GM23338 (cell line): ENCODE results near the gene SLC25A40. TPM values are rescaled to one million over a fixed set of nuclear protein-coding genes. Genes with fewer than 3 reads are reported as not detected.
"Not testable (repeated sequence)": the region's sequence is repeated elsewhere in the genome, so short reads cannot be mapped to it uniquely, and the experiment has no call there.

Experiments
- ATAC-seq: fragments of 200-7000 bp; cut with Tn5 transposase; 3 replicates; pipeline ENCODE4 v1.9.1; 2020
- DNase-seq: peaks from one replicate; pipeline ENCODE4 v3.0.0-alpha.2; 2015; ENCODE audit warnings: low spot score
- H2AFZ ChIP-seq: fragments of 200-600 bp; sonication (generic); 2 replicates; pipeline ENCODE4 v1.8.0; 2016; ENCODE audit warnings: antibody characterized with exemption, mild to moderate bottlenecking, moderate library complexity
- H3F3A ChIP-seq: fragments of 200-600 bp; sonication (generic); replicated peaks from 2 replicates; pipeline ENCODE4 v1.8.0; 2017; ENCODE audit warnings: antibody characterized with exemption, mixed run types, low read depth
- H3K27ac ChIP-seq: fragments of 200-600 bp; sonication (generic); 2 replicates; pipeline ENCODE4 v1.6.1; 2016; ENCODE audit warnings: low read depth
- H3K27me3 ChIP-seq: fragments of 200-600 bp; sonication (generic); 2 replicates; pipeline ENCODE4 v1.8.0; 2016; ENCODE audit warnings: mild to moderate bottlenecking, mixed run types, moderate library complexity; ENCODE audit not compliant: insufficient read depth
- H3K36me3 ChIP-seq: fragments of 200-600 bp; sonication (generic); 2 replicates; pipeline ENCODE4 v1.8.0; 2016; ENCODE audit warnings: mild to moderate bottlenecking; ENCODE audit not compliant: insufficient read depth
- H3K4me1 ChIP-seq: fragments of 200-600 bp; sonication (generic); 2 replicates; pipeline ENCODE4 v1.8.0; 2016; ENCODE audit warnings: mild to moderate bottlenecking, moderate library complexity; ENCODE audit not compliant: insufficient read depth
- H3K4me2 ChIP-seq: fragments of 200-600 bp; sonication (generic); 2 replicates; pipeline ENCODE4 v1.7.1; 2017; ENCODE audit warnings: mixed run types
- H3K4me3 ChIP-seq: fragments of 200-600 bp; sonication (generic); 2 replicates; pipeline ENCODE4 v1.6.1; 2016; ENCODE audit warnings: mixed run types
- H3K79me2 ChIP-seq: fragments of 200-600 bp; sonication (generic); replicated peaks from 2 replicates; pipeline ENCODE4 v1.8.0; 2017; ENCODE audit warnings: mild to moderate bottlenecking; ENCODE audit not compliant: insufficient read depth
- H3K9me2 ChIP-seq: fragments of 200-600 bp; sonication (generic); 2 replicates; pipeline ENCODE4 v1.8.0; 2017; ENCODE audit not compliant: insufficient read depth
- H4K20me1 ChIP-seq: fragments of 200-600 bp; sonication (generic); replicated peaks from 2 replicates; pipeline ENCODE4 v1.8.0; 2017; ENCODE audit warnings: mild to moderate bottlenecking; ENCODE audit not compliant: insufficient read depth
- H3K27ac Mint-ChIP-seq: 2 replicates; pipeline ENCODE4 v1.8.0; 2020; ENCODE audit warnings: inconsistent platforms, mild to moderate bottlenecking, moderate library complexity, mixed read lengths
- H3K27me3 Mint-ChIP-seq: 3 replicates; pipeline ENCODE4 v1.8.0; 2022; ENCODE audit warnings: low read depth, mild to moderate bottlenecking, moderate library complexity, mixed read lengths, inconsistent platforms; ENCODE audit not compliant: insufficient read depth, poor library complexity
- H3K36me3 Mint-ChIP-seq: 3 replicates; pipeline ENCODE4 v1.8.0; 2021; ENCODE audit warnings: low read depth, mild to moderate bottlenecking, inconsistent platforms, moderate library complexity, mixed read lengths
- H3K4me1 Mint-ChIP-seq: 3 replicates; pipeline ENCODE4 v1.8.0; 2020; ENCODE audit warnings: mild to moderate bottlenecking, inconsistent platforms, mixed read lengths
- H3K4me3 Mint-ChIP-seq: 3 replicates; pipeline ENCODE4 v1.8.0; 2021; ENCODE audit warnings: moderate library complexity, mild to moderate bottlenecking, inconsistent platforms, mixed read lengths
- H3K9me3 Mint-ChIP-seq: 3 replicates; pipeline ENCODE4 v1.8.0; 2020; ENCODE audit warnings: moderate library complexity, mild to moderate bottlenecking, inconsistent platforms, mixed read lengths
- CTCF ChIP-seq, 2 experiments: fragments of 200-600 bp in 1 of 2; sonication (generic) in 1 of 2; conservative IDR thresholded peaks; 2 replicates each; pipeline versions ENCODE4 v1.5.1 to v1.6.1; 2016 to 2017; ENCODE audit warnings: antibody characterized with exemption in 2 of 2, low read depth in 2 of 2, mild to moderate bottlenecking in 2 of 2, moderate library complexity in 1 of 2
- ETS1 ChIP-seq: IDR thresholded peaks from 2 replicates; pipeline ENCODE4 v1.6.1; 2016; ENCODE audit warnings: antibody characterized with exemption
- JUNB ChIP-seq: IDR thresholded peaks from one replicate; pipeline ENCODE4 v1.6.1; 2016; ENCODE audit warnings: antibody characterized with exemption; ENCODE audit not compliant: unreplicated experiment
- NANOG ChIP-seq: IDR thresholded peaks from 2 replicates; pipeline ENCODE4 v1.6.1; 2016; ENCODE audit warnings: antibody characterized with exemption, borderline replicate concordance
- POLR2AphosphoS5 ChIP-seq: IDR thresholded peaks from 2 replicates; pipeline ENCODE4 v1.6.1; 2016; ENCODE audit warnings: antibody characterized with exemption, low read depth
- REST ChIP-seq: IDR thresholded peaks from one replicate; pipeline ENCODE4 v1.6.1; 2018; ENCODE audit warnings: antibody characterized with exemption; ENCODE audit not compliant: unreplicated experiment
- STAT1 ChIP-seq: IDR thresholded peaks from one replicate; pipeline ENCODE4 v1.6.1; 2016; ENCODE audit warnings: antibody characterized with exemption; ENCODE audit not compliant: unreplicated experiment
- polyA plus RNA-seq: library from polyadenylated mRNA; unstranded; fragments of >200 nt; fragmentation: Nextera tagmentation; extraction: Ambion mirVana; gene quantifications from 2 replicates; pipeline ENCODE4 v1.2.1, GENCODE V29; 2016
- total RNA-seq: library from RNA; depleted of rRNA; stranded (reverse); fragments of >200 nt; shearing (Covaris generic); gene quantifications from 2 replicates; pipeline ENCODE4 v1.2.3, GENCODE V29; 2014

Gene SLC25A40
- total and polyA plus RNA-seq, 2 experiments from 2014 or later: 8.4 to 30.7 TPM

DNA sequence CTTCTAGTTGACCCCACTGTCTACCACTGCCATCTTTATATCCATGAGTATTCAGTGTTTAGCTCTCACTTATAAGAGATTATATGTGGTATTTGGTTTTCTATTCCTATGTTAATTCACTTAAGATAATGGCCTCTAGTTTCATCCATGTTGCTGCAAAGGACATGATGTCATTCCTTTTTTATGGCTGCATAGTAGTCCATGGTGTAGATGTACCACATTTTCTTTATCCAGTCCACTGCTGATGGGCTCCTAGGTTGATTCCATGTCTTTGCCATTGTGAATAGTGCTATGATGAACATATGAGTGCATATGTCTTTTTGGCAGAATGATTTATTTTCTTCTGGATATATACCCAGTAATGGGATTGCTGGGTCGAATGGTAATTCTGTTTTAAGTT, 47.8 kb downstream of the SLC25A40 start:
- DNase-seq, H3F3A ChIP-seq, ATAC-seq, H3K4me1 Mint-ChIP-seq, H3K4me3 Mint-ChIP-seq, H3K79me2 ChIP-seq, H3K27ac ChIP-seq, H3K27ac Mint-ChIP-seq, H3K27me3 Mint-ChIP-seq, H3K4me3 ChIP-seq, H3K4me1 ChIP-seq, H2AFZ ChIP-seq, H3K4me2 ChIP-seq, H4K20me1 ChIP-seq, H3K9me2 ChIP-seq, H3K27me3 ChIP-seq: not testable (repeated sequence)
- Mint-ChIP-seq H3K9me3 (peaks cover 32% of the 10 kb centered on the region), H3K36me3 (peaks cover 25% of the 10 kb centered on the region)
- peaks cover 13% of the 10 kb centered on the region for H3K36me3 ChIP-seq

DNA sequence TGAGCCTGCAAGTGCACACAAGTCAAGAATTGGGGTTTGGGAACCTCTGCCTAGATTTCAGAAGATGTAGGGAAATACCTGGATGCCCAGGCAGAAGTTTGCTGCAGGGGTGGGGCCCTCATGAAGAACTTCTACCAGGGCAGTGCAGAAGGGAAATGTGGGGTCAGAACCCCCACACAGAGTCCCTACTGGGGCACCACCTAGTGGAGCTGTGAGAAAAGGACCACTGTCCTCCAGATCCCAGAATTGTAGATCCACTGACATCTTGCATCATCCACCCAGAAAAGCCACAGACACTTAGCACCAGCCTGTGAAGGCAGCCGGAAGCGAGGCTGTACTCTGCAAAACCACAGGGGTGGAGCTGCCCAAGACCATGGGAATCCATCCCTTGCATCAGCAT, 50.8 kb downstream of the SLC25A40 start:
- H3K4me3 ChIP-seq, H4K20me1 ChIP-seq, H3K4me1 Mint-ChIP-seq, H3K9me2 ChIP-seq, H3F3A ChIP-seq, H3K27ac ChIP-seq, H3K4me1 ChIP-seq, H3K27me3 ChIP-seq, H3K79me2 ChIP-seq, H2AFZ ChIP-seq, H3K27me3 Mint-ChIP-seq, H3K27ac Mint-ChIP-seq, H3K4me2 ChIP-seq, DNase-seq, ATAC-seq, H3K4me3 Mint-ChIP-seq: not testable (repeated sequence)
- Mint-ChIP-seq H3K9me3 (peaks cover 39% of the 10 kb centered on the region), H3K36me3 (peaks cover 25% of the 10 kb centered on the region)
- TF ChIP-seq CTCF (conservative IDR thresholded peaks at IDR 0.05; ENCODE audit: low read depth in 2 of 2): peak in 1 of 2 experiments; percentile 11; a peak in 1 of 4 replicates
- H3K36me3 ChIP-seq: peaks cover 13% of the 10 kb centered on the region

DNA sequence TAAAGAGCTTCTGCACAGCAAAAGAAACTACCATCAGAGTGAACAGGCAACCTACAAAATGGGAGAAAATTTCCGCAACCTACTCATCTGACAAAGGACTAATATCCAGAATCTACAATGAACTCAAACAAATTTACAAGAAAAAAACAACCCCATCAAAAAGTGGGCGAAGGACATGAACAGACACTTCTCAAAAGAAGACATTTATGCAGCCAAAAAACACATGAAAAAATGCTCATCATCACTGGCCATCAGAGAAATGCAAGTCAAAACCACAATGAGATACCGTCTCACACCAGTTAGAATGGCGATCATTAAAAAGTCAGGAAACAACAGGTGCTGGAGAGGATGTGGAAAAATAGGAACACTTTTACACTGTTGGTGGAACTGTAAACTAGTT, 54.1 kb downstream of the SLC25A40 start:
- not testable (repeated sequence) for H3K27me3 ChIP-seq, H3K4me2 ChIP-seq, H3K4me1 ChIP-seq, H3K27ac ChIP-seq, H2AFZ ChIP-seq, H3F3A ChIP-seq, H3K4me1 Mint-ChIP-seq, H3K4me3 Mint-ChIP-seq, H3K79me2 ChIP-seq, H3K4me3 ChIP-seq, DNase-seq, H3K9me2 ChIP-seq, H3K27me3 Mint-ChIP-seq, ATAC-seq, H3K27ac Mint-ChIP-seq, H4K20me1 ChIP-seq
- peaks cover 13% of the 10 kb centered on the region for H3K36me3 ChIP-seq
- Mint-ChIP-seq H3K36me3 (peaks cover 25% of the 10 kb centered on the region), H3K9me3 (peaks cover 36% of the 10 kb centered on the region)

GRCh38 chr7:87818336-87818735, 57.8 kb downstream of the SLC25A40 start:
- Mint-ChIP-seq H3K9me3 (peaks cover 8% of the 10 kb centered on the region; the same call in 2 of the 3 replicates), H3K4me1 (peaks cover 9% of the 10 kb centered on the region), H3K4me3 (no peak overlapping the region), H3K36me3 (no peaks in the 10 kb centered on the region), H3K27me3 (no peaks in the 10 kb centered on the region), H3K27ac (no peak overlapping the region; the same call in 1 of the 2 replicates)
- Histone ChIP-seq H3K36me3 (no peaks in the 10 kb centered on the region), H3K27ac (no peak overlapping the region), H2AFZ (no peak overlapping the region), H3K4me1 (no peaks in the 10 kb centered on the region), H3K79me2 (no peaks in the 10 kb centered on the region), H4K20me1 (no peaks in the 10 kb centered on the region), H3F3A (no peaks in the 10 kb centered on the region), H3K27me3 (no peaks in the 10 kb centered on the region), H3K9me2 (no peaks in the 10 kb centered on the region), H3K4me2 (no peak overlapping the region), H3K4me3 (no peak overlapping the region)
- no peak for ATAC-seq
- no peak for DNase-seq
- no peak for TF ChIP-seq ETS1
- no peak for TF ChIP-seq STAT1
- no peak for TF ChIP-seq NANOG
- no peak for TF ChIP-seq REST
- no peak for TF ChIP-seq JUNB
- no peak for TF ChIP-seq POLR2AphosphoS5
